ENCODE data around the gene ZNF106.

The ZNF106 gene

GRCh38 chr15:42471002-42471401 lies 19.9 kb downstream of the ZNF106 start:
- DNase-seq = no peak

GRCh38 chr15:42465520-42466259 lies 25.3 kb downstream of the ZNF106 start:
- DNase-seq = no peak

GRCh38 chr15:42461261-42461660 lies 29.7 kb downstream of the ZNF106 start:
- no peak for DNase-seq

- DNase-seq = no peak
These were observed 33.2 kb downstream of the ZNF106 start for GRCh38 chr15:42457445-42458442.

GRCh38 chr15:42456971-42457370 lies 34.0 kb downstream of the ZNF106 start:
- no peak for DNase-seq

GRCh38 chr15:42456531-42456930 lies 34.4 kb downstream of the ZNF106 start:
- no peak for DNase-seq

GRCh38 chr15:42453826-42454225 lies 37.1 kb downstream of the ZNF106 start:
- DNase-seq = no peak

GRCh38 chr15:42450425-42450790 lies 40.5 kb downstream of the ZNF106 start:
- no peak for DNase-seq

GRCh38 chr15:42449770-42450424 lies 41.0 kb downstream of the ZNF106 start:
- DNase-seq = no peak

- DNase-seq = no peak
These were observed 42.7 kb downstream of the ZNF106 start for GRCh38 chr15:42448281-42448680.

- no peak for DNase-seq
These were observed 43.3 kb downstream of the ZNF106 start for GRCh38 chr15:42447599-42447998.

- no peak for DNase-seq
These were observed 45.4 kb downstream of the ZNF106 start for GRCh38 chr15:42445551-42445950.

- no peak for DNase-seq
These were observed 46.4 kb downstream of the ZNF106 start for GRCh38 chr15:42444415-42445063.

GRCh38 chr15:42427429-42428223 lies 63.3 kb downstream of the ZNF106 start:
- no peak for DNase-seq

GRCh38 chr15:42421376-42421775 lies 69.6 kb downstream of the ZNF106 start:
- DNase-seq = no peak

- no peak for DNase-seq
These were observed 71.6 kb downstream of the ZNF106 start for GRCh38 chr15:42419369-42419768.

- DNase-seq = no peak
These were observed 77.0 kb downstream of the ZNF106 start for GRCh38 chr15:42413920-42414319.

GRCh38 chr15:42411884-42412283 lies 79.1 kb downstream of the ZNF106 start:
- DNase-seq = no peak

- DNase-seq = no peak
These were observed 81.9 kb downstream of the ZNF106 start for GRCh38 chr15:42409011-42409410.

GRCh38 chr15:42408178-42408577 lies 82.8 kb downstream of the ZNF106 start:
- DNase-seq = no peak

GRCh38 chr15:42405863-42406482 lies 85.0 kb downstream of the ZNF106 start:
- DNase-seq = no peak
